Activated T-cell treated with anti-CD3 and anti-CD28 coated beads, Interleukin-2, amount 50 U/mL, for 72 hours (primary cell): ENCODE data around the gene GDA. TPM values are rescaled to one million over a fixed set of nuclear protein-coding genes. Genes with fewer than 3 reads are reported as not detected.

Source experiments
- ATAC-seq, 2 donors: fragments of 150-1000 bp; cut with Tn5 transposase; replicated peaks in 1 of 2; 2 replicates each; pipeline ENCODE4 v1.10.0; 2021; ENCODE audit warnings: moderate library complexity in 2 of 2, mild to moderate bottlenecking in 1 of 2
- DNase-seq, 2 donors: peaks; one replicate each; pipeline ENCODE4 v3.0.0; 2021 to 2022; ENCODE audit warnings: mixed read lengths in 1 of 2
- H3K27ac Mint-ChIP-seq: one replicate; pipeline ENCODE4 v1.8.0; 2022; ENCODE audit warnings: mild to moderate bottlenecking, moderate library complexity, mixed read lengths
- H3K27me3 Mint-ChIP-seq: one replicate; pipeline ENCODE4 v1.8.0; 2022; ENCODE audit warnings: low read depth, mixed read lengths
- H3K36me3 Mint-ChIP-seq, 2 donors: one replicate each; pipeline ENCODE4 v1.8.0; 2022; ENCODE audit warnings: mixed read lengths in 2 of 2, mild to moderate bottlenecking in 1 of 2; ENCODE audit not compliant: insufficient read depth in 2 of 2
- H3K4me1 Mint-ChIP-seq: one replicate; pipeline ENCODE4 v1.8.0; 2022; ENCODE audit warnings: low read depth, mixed read lengths
- H3K4me3 Mint-ChIP-seq, 2 donors: one replicate each; pipeline ENCODE4 v1.8.0; 2022; ENCODE audit warnings: mild to moderate bottlenecking in 2 of 2, mixed read lengths in 2 of 2, moderate library complexity in 2 of 2
- H3K9me3 Mint-ChIP-seq, 2 donors: one replicate each; pipeline ENCODE4 v1.8.0; 2022; ENCODE audit warnings: mixed read lengths in 2 of 2
- total RNA-seq, 2 donors: library from RNA; stranded (reverse); gene quantifications; one replicate each; pipeline ENCODE4 v1.2.3, GENCODE V29; 2022

The GDA gene
- total RNA-seq, 2 donors from 2014 or later = not detected

- no peak for ATAC-seq
- Mint-ChIP-seq H3K36me3 (no peaks in the 10 kb centered on the region), H3K27ac (no peak overlapping the region)
These were observed 9.4 kb downstream of the GDA start for GRCh38 chr9:72158680-72159079.

GRCh38 chr9:72160446-72161123 is 11.3 kb downstream of the GDA start:
- Mint-ChIP-seq H3K27ac (no peak overlapping the region), H3K9me3 (no peaks in the 10 kb centered on the region), H3K4me1 (no peaks in the 10 kb centered on the region), H3K36me3 (no peaks in the 10 kb centered on the region), H3K27me3 (peaks cover 6% of the 10 kb centered on the region), H3K4me3 (no peak overlapping the region)
- DNase-seq = no peak
- ATAC-seq = no peak

More at GRCh38 chr9:72158680-72159079, 9.4 kb downstream of the GDA start:
- no peak for DNase-seq
- Mint-ChIP-seq H3K9me3 (peaks cover 2 to 4% of the 10 kb centered on the region in 2 donors), H3K27me3 (peaks cover 8% of the 10 kb centered on the region), H3K4me3 (no peak overlapping the region), H3K4me1 (no peaks in the 10 kb centered on the region)

GRCh38 chr9:72165326-72165725 is 16.1 kb downstream of the GDA start:
- Mint-ChIP-seq H3K4me1 (no peaks in the 10 kb centered on the region), H3K27me3 (peaks cover 6% of the 10 kb centered on the region), H3K4me3 (no peak overlapping the region), H3K9me3 (no peaks in the 10 kb centered on the region), H3K27ac (no peak overlapping the region), H3K36me3 (no peaks in the 10 kb centered on the region)
- no peak for ATAC-seq
- DNase-seq = no peak

- H3K4me1 Mint-ChIP-seq = no peaks in the 10 kb centered on the region
- H3K4me3 Mint-ChIP-seq = peak overlapping the region in 1 of 2 donors; percentile 16
- no peaks in the 10 kb centered on the region for H3K36me3 Mint-ChIP-seq
These were observed 16.7 kb downstream of the GDA start for GRCh38 chr9:72165821-72166547.

GRCh38 chr9:72168075-72168474 is 18.8 kb downstream of the GDA start:
- H3K4me1 Mint-ChIP-seq = no peaks in the 10 kb centered on the region
- no peaks in the 10 kb centered on the region for H3K36me3 Mint-ChIP-seq
- H3K27ac Mint-ChIP-seq = no peak overlapping the region
- peaks cover 6% of the 10 kb centered on the region for H3K27me3 Mint-ChIP-seq
- DNase-seq (no peak), ATAC-seq (no peak)
- H3K4me3 Mint-ChIP-seq = no peak overlapping the region
- no peaks in the 10 kb centered on the region for H3K9me3 Mint-ChIP-seq

More at GRCh38 chr9:72165821-72166547, 16.7 kb downstream of the GDA start:
- no peak for ATAC-seq
- no peak for DNase-seq
- H3K9me3 Mint-ChIP-seq = no peaks in the 10 kb centered on the region
- no peak overlapping the region for H3K27ac Mint-ChIP-seq
- H3K27me3 Mint-ChIP-seq = peaks cover 6% of the 10 kb centered on the region

GRCh38 chr9:72169178-72169577 is 19.9 kb downstream of the GDA start:
- H3K4me3 Mint-ChIP-seq = no peak overlapping the region

GRCh38 chr9:72173080-72173479 is 23.8 kb downstream of the GDA start:
- no peak overlapping the region for H3K4me3 Mint-ChIP-seq
- H3K27me3 Mint-ChIP-seq = no peaks in the 10 kb centered on the region
- ATAC-seq (no peak), DNase-seq (no peak)
- H3K27ac Mint-ChIP-seq = no peak overlapping the region
- H3K9me3 Mint-ChIP-seq = no peaks in the 10 kb centered on the region
- no peaks in the 10 kb centered on the region for H3K36me3 Mint-ChIP-seq
- no peaks in the 10 kb centered on the region for H3K4me1 Mint-ChIP-seq

More at GRCh38 chr9:72169178-72169577, 19.9 kb downstream of the GDA start:
- H3K9me3 Mint-ChIP-seq = no peaks in the 10 kb centered on the region
- ATAC-seq = no peak
- no peak for DNase-seq
- H3K36me3 Mint-ChIP-seq = no peaks in the 10 kb centered on the region
- no peak overlapping the region for H3K27ac Mint-ChIP-seq
- H3K27me3 Mint-ChIP-seq = peaks cover 1% of the 10 kb centered on the region
- H3K4me1 Mint-ChIP-seq = no peaks in the 10 kb centered on the region

GRCh38 chr9:72185561-72185960 is 36.3 kb downstream of the GDA start:
- H3K36me3 Mint-ChIP-seq = no peaks in the 10 kb centered on the region
- H3K4me3 Mint-ChIP-seq = no peak overlapping the region
- H3K27ac Mint-ChIP-seq = no peak overlapping the region
- H3K9me3 Mint-ChIP-seq = no peaks in the 10 kb centered on the region
- H3K4me1 Mint-ChIP-seq = no peaks in the 10 kb centered on the region
- no peak for ATAC-seq
- peaks cover 8% of the 10 kb centered on the region for H3K27me3 Mint-ChIP-seq
- DNase-seq = no peak

- ATAC-seq (no peak), DNase-seq (no peak)
- H3K27me3 Mint-ChIP-seq = peaks cover 8% of the 10 kb centered on the region
- H3K27ac Mint-ChIP-seq = no peak overlapping the region
- H3K4me3 Mint-ChIP-seq = no peak overlapping the region
- H3K9me3 Mint-ChIP-seq = peaks cover 0 to 1% of the 10 kb centered on the region in 2 donors
- H3K36me3 Mint-ChIP-seq = no peaks in the 10 kb centered on the region
- no peaks in the 10 kb centered on the region for H3K4me1 Mint-ChIP-seq
These were observed 38.0 kb downstream of the GDA start for GRCh38 chr9:72187121-72187695.

- peaks cover 13% of the 10 kb centered on the region for H3K27me3 Mint-ChIP-seq
- no peak overlapping the region for H3K4me3 Mint-ChIP-seq
- ATAC-seq (no peak), DNase-seq (no peak)
- no peaks in the 10 kb centered on the region for H3K4me1 Mint-ChIP-seq
- no peak overlapping the region for H3K27ac Mint-ChIP-seq
- H3K9me3 Mint-ChIP-seq = peaks cover 0 to 1% of the 10 kb centered on the region in 2 donors
- H3K36me3 Mint-ChIP-seq = peaks cover 0 to 3% of the 10 kb centered on the region in 2 donors
These were observed 39.0 kb downstream of the GDA start for GRCh38 chr9:72188232-72188631.

- DNase-seq (no peak), ATAC-seq (no peak)
- Mint-ChIP-seq H3K36me3 (peaks cover 0 to 3% of the 10 kb centered on the region in 2 donors), H3K27ac (no peak overlapping the region), H3K9me3 (peaks cover 0 to 1% of the 10 kb centered on the region in 2 donors), H3K4me1 (no peaks in the 10 kb centered on the region), H3K4me3 (no peak overlapping the region), H3K27me3 (peaks cover 15% of the 10 kb centered on the region)
These were observed 44.2 kb downstream of the GDA start for GRCh38 chr9:72193478-72193881.

GRCh38 chr9:72199238-72199637 is 50.0 kb downstream of the GDA start:
- ATAC-seq (no peak), DNase-seq (no peak)
- no peaks in the 10 kb centered on the region for H3K4me1 Mint-ChIP-seq

GRCh38 chr9:72200452-72200851 is 51.2 kb downstream of the GDA start:
- Mint-ChIP-seq H3K4me3 (no peak overlapping the region), H3K27ac (no peak overlapping the region), H3K4me1 (no peaks in the 10 kb centered on the region), H3K36me3 (no peaks in the 10 kb centered on the region), H3K27me3 (peaks cover 8% of the 10 kb centered on the region), H3K9me3 (no peaks in the 10 kb centered on the region)
- no peak for ATAC-seq
- DNase-seq = no peak

More at GRCh38 chr9:72199238-72199637, 50.0 kb downstream of the GDA start:
- no peak overlapping the region for H3K27ac Mint-ChIP-seq
- H3K9me3 Mint-ChIP-seq = no peaks in the 10 kb centered on the region
- peaks cover 8% of the 10 kb centered on the region for H3K27me3 Mint-ChIP-seq
- H3K36me3 Mint-ChIP-seq = no peaks in the 10 kb centered on the region
- no peak overlapping the region for H3K4me3 Mint-ChIP-seq
